ENCODE results near the gene RAD51B.
"Not testable (repeated sequence)": the region's sequence is repeated elsewhere in the genome, so short reads cannot be mapped to it uniquely, and the experiment has no call there.

The RAD51B gene

GRCh38 chr14:68274725-68275124 is 455.1 kb downstream of the RAD51B start:
- DNase-seq (ENCODE audit: low spot score), result no peak

DNA sequence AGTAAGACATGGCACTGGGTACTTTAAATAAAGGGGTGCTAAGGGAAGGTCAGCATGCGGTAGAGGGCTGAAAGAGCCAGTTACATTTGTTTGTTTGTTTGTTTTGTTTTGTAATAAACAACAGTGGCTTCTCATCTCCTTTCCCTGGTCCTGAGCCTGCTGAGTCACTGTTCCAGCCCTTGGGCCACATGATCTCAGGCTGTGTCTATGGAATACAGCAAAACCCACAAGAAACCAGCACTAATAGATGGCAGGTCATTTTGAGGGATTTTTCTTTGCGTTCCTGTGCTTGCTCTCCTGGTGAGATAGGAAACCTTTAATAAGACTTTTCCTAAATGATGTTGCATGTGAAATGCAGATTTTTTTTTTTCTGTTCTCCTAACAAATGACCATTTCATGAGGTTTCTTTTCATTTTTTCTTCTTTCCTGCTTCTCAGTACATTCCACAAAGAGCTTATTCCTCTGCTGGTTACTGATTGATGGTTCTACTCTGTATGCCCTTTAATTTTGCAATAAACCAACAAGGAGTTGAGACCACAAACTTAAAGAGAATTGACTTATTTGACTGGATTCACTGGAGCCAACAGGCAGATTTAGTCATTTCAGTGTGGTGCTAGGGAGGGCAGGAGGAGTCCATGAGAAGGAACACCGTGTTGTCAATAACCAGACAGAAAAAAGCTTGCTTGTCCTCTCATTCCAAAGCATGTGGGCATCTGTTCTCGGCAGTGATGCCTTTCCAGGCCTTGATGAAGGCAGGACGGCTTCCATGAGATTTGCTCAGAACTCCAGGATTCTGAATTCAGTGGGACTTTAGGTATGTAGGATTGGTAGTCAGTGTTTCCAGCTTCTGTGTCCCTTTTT is 459.2 kb downstream of the RAD51B start:
- no peak for DNase-seq (ENCODE audit: low spot score)

GRCh38 chr14:68279437-68279720 is 459.8 kb downstream of the RAD51B start:
- DNase-seq (ENCODE audit: low spot score), result no peak

- no peak for DNase-seq (ENCODE audit: low spot score)
Observed at GRCh38 chr14:68279777-68280233, 460.2 kb downstream of the RAD51B start.

DNA sequence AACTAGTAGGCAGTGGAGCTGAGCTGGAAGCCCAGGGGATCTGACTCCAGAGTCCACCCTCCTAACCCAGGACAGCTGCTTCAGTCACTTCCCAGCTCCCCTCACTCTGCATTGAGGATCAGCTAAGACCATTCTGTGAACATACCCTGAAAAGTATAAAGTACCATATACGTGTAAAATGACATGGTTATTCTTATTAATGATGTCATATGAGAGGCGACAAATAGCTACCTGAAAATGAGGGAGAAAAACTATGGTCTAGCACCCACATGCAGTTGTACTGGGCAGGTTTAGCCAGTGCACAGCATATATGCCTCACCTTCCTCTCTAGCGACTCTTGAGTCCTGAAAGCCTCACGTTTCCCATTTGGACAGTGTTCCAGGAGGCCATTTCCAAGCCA is 461.9 kb downstream of the RAD51B start:
- no peak for DNase-seq (ENCODE audit: low spot score)

DNA sequence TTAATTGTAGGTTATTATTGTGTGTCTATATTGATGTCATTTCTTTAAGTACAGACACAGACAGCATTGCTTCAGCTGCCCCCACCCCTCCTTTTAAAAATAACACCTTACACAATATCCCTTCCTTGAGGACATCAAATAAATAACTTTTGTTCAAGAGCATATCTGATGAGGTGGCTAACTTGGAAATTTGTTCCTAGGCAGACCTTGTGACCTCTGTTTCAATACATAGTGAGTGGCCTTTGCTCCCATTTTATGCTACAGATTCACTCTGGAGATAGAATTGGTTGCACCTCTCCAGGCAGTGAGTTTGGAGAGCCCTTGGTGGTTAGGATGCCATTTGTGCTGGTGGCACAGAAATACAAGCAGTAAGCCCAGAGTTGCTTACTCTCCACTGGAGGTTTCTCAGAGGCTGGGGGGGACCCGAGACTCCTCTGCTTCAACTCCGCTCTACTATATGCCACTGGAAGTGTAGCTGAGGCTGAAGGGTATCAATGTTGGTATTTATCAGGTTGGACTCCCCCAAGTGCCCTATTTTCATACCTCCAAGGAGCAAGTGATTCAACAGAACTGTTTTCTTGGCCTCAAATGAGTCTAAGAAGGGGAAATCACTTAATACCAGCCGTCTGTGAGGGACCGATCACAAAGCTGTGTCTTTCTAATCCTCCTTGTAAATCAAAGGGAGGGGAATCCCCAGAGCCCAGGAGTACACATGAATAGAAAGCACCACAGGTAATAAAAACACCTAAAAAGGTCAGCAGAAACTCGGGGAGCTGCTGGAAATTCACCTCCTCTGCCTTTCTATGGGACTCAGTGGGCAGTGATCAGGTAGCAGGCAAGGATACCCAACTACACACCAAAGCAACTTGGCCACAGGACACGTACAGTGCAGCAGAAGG is 463.1 kb downstream of the RAD51B start:
- peak; percentile 72 for DNase-seq (ENCODE audit: low spot score)

GRCh38 chr14:68283378-68284123 is 464.0 kb downstream of the RAD51B start:
- DNase-seq (ENCODE audit: low spot score), result peak; percentile 82

DNA sequence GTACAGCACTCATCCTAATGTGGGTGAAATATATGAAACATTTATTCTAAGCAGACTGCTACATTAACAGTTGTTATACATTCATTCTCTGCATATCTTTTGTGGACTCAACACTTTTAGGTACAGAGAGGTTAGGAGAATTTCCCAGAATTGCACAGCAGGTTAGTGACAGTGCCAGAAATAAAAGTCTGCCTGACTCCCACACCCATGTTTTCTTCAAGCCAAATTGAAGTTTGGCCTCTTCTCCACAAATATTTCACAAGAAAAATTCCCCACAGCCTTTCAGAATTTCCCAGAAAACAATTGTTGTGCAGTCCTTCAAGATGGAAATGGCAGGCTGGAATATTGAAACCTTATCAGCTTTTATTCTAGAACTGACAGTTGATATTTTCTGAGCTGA is 464.8 kb downstream of the RAD51B start:
- no peak for DNase-seq (ENCODE audit: low spot score)

- DNase-seq (ENCODE audit: low spot score), result no peak
Observed at GRCh38 chr14:68284834-68285233, 465.3 kb downstream of the RAD51B start.

- DNase-seq (ENCODE audit: low spot score), result peak; percentile 71
Observed at GRCh38 chr14:68285421-68286179, 466.0 kb downstream of the RAD51B start.

GRCh38 chr14:68286667-68287066 is 467.1 kb downstream of the RAD51B start:
- DNase-seq (ENCODE audit: low spot score), result no peak

DNA sequence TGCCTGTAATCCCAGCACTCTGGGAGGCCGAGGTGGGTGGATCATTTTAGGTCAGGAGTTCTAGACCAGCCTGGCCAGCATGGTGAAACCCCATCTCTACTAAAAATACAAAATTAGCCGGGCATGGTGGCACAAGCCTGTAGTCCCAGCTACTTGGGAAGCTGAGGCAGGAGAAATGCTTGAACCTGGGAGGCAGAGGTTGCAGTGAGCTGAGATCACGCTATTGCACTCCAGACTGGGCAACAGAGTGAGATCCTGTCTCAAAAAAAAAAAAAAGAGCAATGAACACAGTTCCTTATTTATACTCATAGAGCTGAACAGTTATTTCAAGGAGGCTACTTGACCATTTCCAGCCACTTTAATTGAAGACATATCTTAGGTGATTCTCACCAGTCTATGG is 469.9 kb downstream of the RAD51B start:
- not testable (repeated sequence) for DNase-seq (ENCODE audit: low spot score)

GRCh38 chr14:68291820-68292219 is 472.2 kb downstream of the RAD51B start:
- no peak for DNase-seq (ENCODE audit: low spot score)

- DNase-seq (ENCODE audit: low spot score), result no peak
Observed at GRCh38 chr14:68292441-68293215, 473.0 kb downstream of the RAD51B start.

- no peak for DNase-seq (ENCODE audit: low spot score)
Observed at GRCh38 chr14:68293404-68293803, 473.8 kb downstream of the RAD51B start.

DNA sequence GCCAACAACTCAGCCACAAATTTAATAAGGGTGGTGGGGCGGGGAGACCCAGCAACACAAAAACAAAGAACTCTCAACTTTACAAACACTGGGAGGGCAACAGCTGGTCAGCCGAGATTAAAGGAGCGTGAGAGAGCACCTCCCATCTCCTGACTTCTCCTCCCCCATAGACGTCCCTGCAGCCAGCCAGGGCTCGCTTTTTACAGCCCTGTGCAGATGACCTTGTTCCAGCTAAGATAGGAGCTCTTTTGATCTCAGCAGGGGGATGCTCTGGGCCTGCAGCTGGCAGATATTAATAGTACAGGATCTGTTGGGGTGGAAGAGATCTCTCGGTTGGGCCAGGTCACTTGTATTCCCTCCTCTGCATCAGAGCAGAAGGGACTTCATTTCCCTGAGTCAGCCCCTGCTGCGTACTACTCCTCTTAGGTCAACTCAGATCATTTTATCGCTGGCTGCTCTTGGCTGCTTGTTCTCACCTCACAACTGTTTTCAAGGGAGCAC is 475.8 kb downstream of the RAD51B start:
- DNase-seq (ENCODE audit: low spot score), result no peak

- no peak for DNase-seq (ENCODE audit: low spot score)
Observed at GRCh38 chr14:68297039-68297438, 477.5 kb downstream of the RAD51B start.

- DNase-seq (ENCODE audit: low spot score), result no peak
Observed at GRCh38 chr14:68297876-68298468, 478.4 kb downstream of the RAD51B start.

DNA sequence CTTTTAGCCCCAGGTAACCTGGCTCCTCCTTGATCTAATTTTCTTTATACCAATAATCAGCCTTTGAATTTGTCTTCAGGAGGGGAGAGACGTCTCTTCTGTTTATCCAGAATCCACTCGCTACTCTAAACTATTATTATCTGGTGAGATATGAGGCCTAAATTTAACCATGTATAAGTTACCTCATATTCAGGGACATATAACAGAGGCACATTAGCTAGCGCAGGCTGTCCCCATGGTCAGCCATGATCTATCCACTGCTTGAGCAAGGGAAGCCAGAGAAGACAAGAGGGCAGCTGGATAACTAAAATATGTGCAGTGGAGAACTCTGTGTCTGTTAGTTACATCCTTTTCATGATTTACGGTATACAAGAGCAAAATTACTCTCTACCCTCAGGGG is 481.0 kb downstream of the RAD51B start:
- no peak for DNase-seq (ENCODE audit: low spot score)

DNA sequence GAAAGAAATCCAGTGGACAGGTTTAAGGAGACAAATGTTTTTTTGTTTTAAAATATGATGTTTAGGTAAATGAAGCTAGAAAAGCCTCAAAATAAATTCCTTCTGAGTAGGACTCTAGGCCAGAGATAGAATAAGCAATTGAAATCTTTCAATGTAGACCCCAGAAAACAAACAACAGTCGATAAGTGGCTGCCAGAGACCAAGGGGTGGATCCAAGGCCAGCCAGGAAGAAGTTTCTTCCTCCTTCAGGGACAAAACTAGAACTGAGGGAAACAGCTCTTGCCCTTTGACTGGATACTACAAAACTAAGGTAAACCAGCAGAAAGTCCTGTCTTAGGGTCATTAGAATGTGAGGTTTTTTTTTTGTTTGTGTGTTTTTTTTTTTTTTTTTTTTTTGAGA is 481.6 kb downstream of the RAD51B start:
- DNase-seq (ENCODE audit: low spot score), result no peak

Measured in CD4-positive, alpha-beta T cell treated with Interleukin-6 at 100 ng/mL for 8 hours (primary cell).